H1 (cell line): Measurements from ENCODE around the gene ZCRB1. TPM values are rescaled to one million over a fixed set of nuclear protein-coding genes. Genes with fewer than 3 reads are reported as not detected.

Experiments used
- CTCF ChIA-PET: fragments of 300-600 bp; sonication (Branson Sonifier 250); formaldehyde crosslinking; loops from one replicate; lab custom pipeline; 2021; ENCODE audit not compliant: partially characterized antibody; lab: Charles Lee
- POLR2A ChIA-PET: fragments of 300-600 bp; sonication (Branson Sonifier 250); formaldehyde crosslinking; loops from one replicate; lab custom pipeline; 2021; ENCODE audit warnings: inconsistent platforms; ENCODE audit not compliant: partially characterized antibody; lab: Charles Lee
- DNase-seq, 2 experiments: peaks; one replicate each; pipeline versions ENCODE4 v3.0.0 to v3.0.0-alpha.2; 2010 to 2022; ENCODE audit warnings: low spot score in 2 of 2, low read depth in 1 of 2, mixed read lengths in 1 of 2
- FAIRE-seq: peaks from 2 replicates; lab custom pipeline; 2011; peaks lifted over from hg19 to GRCh38; lab: Jason Lieb, UNC
- H2AFZ ChIP-seq: 2 replicates; pipeline ENCODE4 v1.8.1; 2012; ENCODE audit warnings: low read length, inconsistent platforms
- H2AK5ac ChIP-seq: 2 replicates; pipeline ENCODE4 v1.6.1; 2013; ENCODE audit warnings: low read depth, low read length
- H2BK120ac ChIP-seq: replicated peaks from 2 replicates; pipeline ENCODE3; 2013; ENCODE audit warnings: low read depth, low read length, inconsistent platforms
- H2BK12ac ChIP-seq: 2 replicates; pipeline ENCODE4 v1.6.1; 2013; ENCODE audit warnings: low read depth, low read length
- H2BK15ac ChIP-seq: 2 replicates; pipeline ENCODE4 v1.6.1; 2013; ENCODE audit warnings: low read length
- H2BK20ac ChIP-seq: 2 replicates; pipeline ENCODE4 v1.6.1; 2013; ENCODE audit warnings: low read length
- H2BK5ac ChIP-seq: 2 replicates; pipeline ENCODE4 v1.6.1; 2013; ENCODE audit warnings: low read depth, low read length
- H3K14ac ChIP-seq: 2 replicates; pipeline ENCODE4 v1.6.1; 2013; ENCODE audit warnings: inconsistent platforms; ENCODE audit not compliant: insufficient read length
- H3K18ac ChIP-seq: 2 replicates; pipeline ENCODE4 v1.6.1; 2013; ENCODE audit warnings: low read length; ENCODE audit errors: extremely low read depth
- H3K23ac ChIP-seq: 2 replicates; pipeline ENCODE4 v1.6.1; 2013; ENCODE audit warnings: inconsistent platforms; ENCODE audit not compliant: insufficient read length
- H3K23me2 ChIP-seq: 2 replicates; pipeline ENCODE4 v1.6.1; 2013; ENCODE audit warnings: low read depth, low read length
- H3K27ac ChIP-seq: 2 replicates; pipeline ENCODE4 v1.6.1; 2011; ENCODE audit warnings: low read depth, low read length, inconsistent platforms
- H3K27me3 ChIP-seq, 4 experiments: replicated peaks in 1 of 4; 1 replicate in 1 of 4; 2 replicates in 3 of 4; pipeline versions ENCODE4 v1.6.1 to v1.8.1; 2011 to 2013; ENCODE audit warnings: low read length in 3 of 4, mild to moderate bottlenecking in 3 of 4, inconsistent platforms in 2 of 4, mixed read lengths in 2 of 4, moderate library complexity in 1 of 4; ENCODE audit not compliant: control insufficient read depth in 3 of 4, insufficient read depth in 3 of 4; ENCODE audit errors: extremely low read depth in 1 of 4
- H3K36me3 ChIP-seq, 4 experiments: 2 replicates each; pipeline versions ENCODE4 v1.6.1 to v1.8.1; 2011 to 2013; ENCODE audit warnings: mild to moderate bottlenecking in 4 of 4, low read length in 3 of 4, moderate library complexity in 2 of 4, control low read depth in 1 of 4, inconsistent platforms in 1 of 4; ENCODE audit not compliant: insufficient read depth in 4 of 4, control insufficient read depth in 2 of 4
- H3K4ac ChIP-seq: replicated peaks from 2 replicates; pipeline ENCODE3; 2013; ENCODE audit warnings: low read length, low read depth, mixed read lengths, inconsistent platforms; ENCODE audit not compliant: insufficient read length
- H3K4me1 ChIP-seq, 4 experiments: replicated peaks in 1 of 4; 1 replicate in 1 of 4; 2 replicates in 3 of 4; pipeline versions ENCODE4 v1.6.1 to v1.8.1; 2011 to 2013; ENCODE audit warnings: low read length in 3 of 4, inconsistent platforms in 2 of 4, mixed read lengths in 1 of 4; ENCODE audit not compliant: insufficient read depth in 4 of 4, control insufficient read depth in 3 of 4
- H3K4me2 ChIP-seq, 2 experiments: 2 replicates each; pipeline versions ENCODE4 v1.6.1 to v1.8.1; 2011 to 2013; ENCODE audit warnings: low read depth in 2 of 2, low read length in 2 of 2, control low read depth in 1 of 2, inconsistent platforms in 1 of 2, mild to moderate bottlenecking in 1 of 2; ENCODE audit not compliant: insufficient read depth in 1 of 2
- H3K4me3 ChIP-seq, 4 experiments: fragments of 200-600, 300-600 bp in 1 of 4; sonication (generic), shearing (Covaris generic), sonication (Bioruptor Twin) in 1 of 4; 2 replicates each; pipeline versions ENCODE4 v1.5.1 to v1.8.1; 2011 to 2016; ENCODE audit warnings: low read length in 4 of 4, low read depth in 3 of 4, control low read depth in 2 of 4, inconsistent platforms in 2 of 4, mild to moderate bottlenecking in 2 of 4, mixed read lengths in 1 of 4, moderate library complexity in 1 of 4; ENCODE audit not compliant: insufficient read depth in 2 of 4; ENCODE audit errors: extremely low read depth in 1 of 4
- H3K56ac ChIP-seq: replicated peaks from 2 replicates; pipeline ENCODE3; 2013; ENCODE audit warnings: low read depth, mild to moderate bottlenecking, mixed read lengths, low read length, inconsistent platforms; ENCODE audit not compliant: insufficient read length
- H3K79me1 ChIP-seq: 2 replicates; pipeline ENCODE4 v1.6.1; 2013; ENCODE audit warnings: low read depth, low read length, control low read depth
- H3K79me2 ChIP-seq, 2 experiments: 2 replicates each; pipeline versions ENCODE4 v1.6.1 to v1.8.1; 2012 to 2013; ENCODE audit warnings: low read length in 2 of 2, mild to moderate bottlenecking in 2 of 2, inconsistent platforms in 1 of 2; ENCODE audit not compliant: insufficient read depth in 2 of 2, control insufficient read depth in 1 of 2
- H3K9ac ChIP-seq, 4 experiments: replicated peaks in 1 of 4; 1 replicate in 1 of 4; 2 replicates in 3 of 4; pipeline versions ENCODE4 v1.6.1 to v1.8.1; 2011 to 2013; ENCODE audit warnings: low read depth in 3 of 4, low read length in 3 of 4, control low read depth in 2 of 4, mild to moderate bottlenecking in 2 of 4, moderate library complexity in 2 of 4, inconsistent platforms in 1 of 4; ENCODE audit errors: extremely low read depth in 1 of 4
- H3K9me3 ChIP-seq, 2 experiments: 2 replicates each; pipeline versions ENCODE4 v1.6.1 to v1.8.1; 2012 to 2013; ENCODE audit warnings: mild to moderate bottlenecking in 2 of 2, moderate library complexity in 2 of 2, control low read depth in 1 of 2, inconsistent platforms in 1 of 2, low read depth in 1 of 2, low read length in 1 of 2, mixed read lengths in 1 of 2; ENCODE audit not compliant: insufficient read depth in 2 of 2
- H4K20me1 ChIP-seq, 2 experiments: replicated peaks in 1 of 2; 2 replicates each; pipeline versions ENCODE3 to v1.8.1; 2011 to 2013; ENCODE audit warnings: inconsistent platforms in 2 of 2, low read length in 2 of 2, mild to moderate bottlenecking in 1 of 2; ENCODE audit not compliant: insufficient read depth in 2 of 2, control insufficient read depth in 1 of 2
- H4K5ac ChIP-seq: 2 replicates; pipeline ENCODE4 v1.6.1; 2013; ENCODE audit warnings: low read length, low read depth, mixed read lengths, inconsistent platforms; ENCODE audit not compliant: insufficient read length
- H4K8ac ChIP-seq: 2 replicates; pipeline ENCODE4 v1.8.0; 2013; ENCODE audit warnings: mild to moderate bottlenecking, moderate library complexity, low read length, inconsistent platforms; ENCODE audit not compliant: insufficient read depth; ENCODE audit errors: extremely low read depth
- H4K91ac ChIP-seq: replicated peaks from 2 replicates; pipeline ENCODE3; 2013; ENCODE audit warnings: low read length, mixed read lengths, inconsistent platforms; ENCODE audit not compliant: insufficient read length
- ASH2L ChIP-seq: fragments of 200-600, 300-600 bp; sonication (generic); IDR thresholded peaks from one replicate; pipeline ENCODE4 v1.7.1; 2017; ENCODE audit warnings: low read length
- EGR1 ChIP-seq: IDR thresholded peaks from 2 replicates; pipeline ENCODE4 v1.6.1; 2011; ENCODE audit warnings: low read depth, low read length, borderline replicate concordance
- EP300 ChIP-seq, 2 experiments: IDR thresholded peaks; 1 replicate in 1 of 2; 2 replicates in 1 of 2; pipeline ENCODE4 v1.6.1; 2011 to 2012; ENCODE audit warnings: low read depth in 2 of 2, low read length in 2 of 2, mild to moderate bottlenecking in 2 of 2, borderline replicate concordance in 1 of 2, inconsistent platforms in 1 of 2, moderate library complexity in 1 of 2
- JUN ChIP-seq: IDR thresholded peaks from 2 replicates; pipeline ENCODE4 v1.6.1; 2011; ENCODE audit warnings: low read depth, mild to moderate bottlenecking, improper control_type of control experiment, low read length
- JUND ChIP-seq: IDR thresholded peaks from 2 replicates; pipeline ENCODE4 v1.6.1; 2011; ENCODE audit warnings: mild to moderate bottlenecking, improper control_type of control experiment, low read length
- KDM1A ChIP-seq: fragments of 200-600, 300-600 bp; sonication (generic); IDR thresholded peaks from 2 replicates; pipeline ENCODE4 v1.7.1; 2016; ENCODE audit warnings: mild to moderate bottlenecking, low read length, borderline replicate concordance
- KDM4A ChIP-seq: IDR thresholded peaks from one replicate; pipeline ENCODE4 v1.7.1; 2012; ENCODE audit warnings: low read depth, mild to moderate bottlenecking, moderate library complexity, low read length, inconsistent platforms; ENCODE audit not compliant: severe bottlenecking
- KDM5A ChIP-seq: fragments of 200-600 bp; IDR thresholded peaks from 2 replicates; pipeline ENCODE4 v1.7.1; 2012; ENCODE audit warnings: mild to moderate bottlenecking, low read length, inconsistent platforms, mixed read lengths
- PHF8 ChIP-seq: fragments of 200-600 bp; sonication (generic); conservative IDR thresholded peaks from 2 replicates; pipeline ENCODE4 v1.7.1; 2012; ENCODE audit warnings: low read depth, mild to moderate bottlenecking, inconsistent platforms, low read length, moderate library complexity
- RFX5 ChIP-seq: IDR thresholded peaks from 2 replicates; pipeline ENCODE4 v1.6.1; 2011; ENCODE audit warnings: low read depth, low read length, improper control_type of control experiment, borderline replicate concordance
- RXRA ChIP-seq: IDR thresholded peaks from 2 replicates; pipeline ENCODE4 v1.6.1; 2011; ENCODE audit warnings: low read depth, mild to moderate bottlenecking, low read length, moderate library complexity; ENCODE audit not compliant: insufficient read depth
- SIN3A ChIP-seq, 2 experiments: IDR thresholded peaks in 1 of 2; conservative IDR thresholded peaks in 1 of 2; 2 replicates each; pipeline ENCODE4 v1.6.1; 2011 to 2012; ENCODE audit warnings: low read length in 2 of 2, improper control_type of control experiment in 1 of 2, low read depth in 1 of 2, mild to moderate bottlenecking in 1 of 2
- SIX5 ChIP-seq: IDR thresholded peaks from 2 replicates; pipeline ENCODE4 v1.6.1; 2011; ENCODE audit warnings: mild to moderate bottlenecking, low read depth, low read length
- WGBS, 2 experiments: shearing (Covaris generic) in 1 of 2; methylation state at CpG; one replicate each; pipeline versions ENCODE4 v1.1.6 to v1.1.7; 2013 to 2015; ENCODE audit warnings: low lambda C conversion rate in 2 of 2, mixed read lengths in 2 of 2, inconsistent platforms in 1 of 2, low coverage in 1 of 2, missing lambda C conversion rate in 1 of 2; ENCODE audit not compliant: insufficient replicate concordance in 2 of 2, insufficient coverage in 1 of 2, insufficient read length in 1 of 2; ENCODE audit errors: extremely low coverage in 1 of 2, missing lambda C conversion rate in 1 of 2; 5-methylcytosine and 5-hydroxymethylcytosine counted together
- polyA plus RNA-seq, 7 experiments: library from polyadenylated mRNA; depleted of rRNA in 3 of 7; stranded (reverse) in 5 of 7; unstranded in 2 of 7; fragments of >200 nt in 5 of 7; fragments of 200-250 nt in 2 of 7; gene quantifications; 1 replicate in 5 of 7; 2 replicates in 1 of 7; 4 replicates in 1 of 7; pipeline versions ENCODE4 v1.2.1 to v1.2.3, GENCODE V29; 2011 to 2013; ENCODE audit warnings: missing spikeins in 2 of 7, mixed read lengths in 2 of 7
- total RNA-seq: library from RNA; stranded (reverse); fragmentation: NEBNext Ultra II Directional; extraction: Animal tissue kit (Norgen Biotek cat#: 25700); gene quantifications from 2 replicates; pipeline ENCODE4 v1.2.1, GENCODE V29; 2021
- TF ChIP-seq, protein P1 (sequence below): IDR thresholded peaks from 2 replicates; pipeline ENCODE4 v1.6.1; 2011; ENCODE audit warnings: low read depth, mild to moderate bottlenecking, low read length; ENCODE audit not compliant: insufficient read depth

Gene ZCRB1
- total and polyA plus RNA-seq, 2 of the 8 experiments (the other 6 are each of a cell fraction or from before 2014, with no cell fraction given) = 22.0 to 52.5 TPM

DNA sequence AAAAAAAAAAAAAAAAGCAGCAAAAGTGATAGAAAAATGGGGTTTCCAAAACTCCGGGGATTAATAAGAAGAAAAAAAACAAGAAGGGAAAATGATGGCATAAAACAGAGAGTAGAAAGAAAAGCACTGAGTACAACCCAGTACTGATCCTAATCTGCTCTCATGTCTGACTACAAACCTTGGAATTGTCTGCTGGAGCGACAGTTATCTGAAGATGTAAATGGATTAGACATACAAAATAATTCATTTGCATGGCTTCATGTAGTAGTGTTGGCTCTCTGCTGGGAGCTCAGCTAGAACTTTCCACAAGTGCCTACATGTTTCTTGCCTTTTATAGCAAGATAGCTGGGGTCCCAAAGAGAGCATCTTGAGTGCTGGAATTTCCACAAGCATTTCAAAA lies 34.2 kb downstream of the ZCRB1 start:
- no peak overlapping the region for H2AFZ ChIP-seq
- no peaks in the 10 kb centered on the region for H3K79me2 ChIP-seq
- no peak overlapping the region for H4K91ac ChIP-seq
- H3K79me1 ChIP-seq = no peaks in the 10 kb centered on the region
- H3K4me2 ChIP-seq = no peak overlapping the region
- TF ChIP-seq ASH2L = no peak
- no peak for TF ChIP-seq SIX5
- TF ChIP-seq KDM4A = no peak
- TF ChIP-seq RFX5 = no peak
- TF ChIP-seq KDM5A = no peak
- no peak for TF ChIP-seq PHF8
- TF ChIP-seq KDM1A = no peak
- TF ChIP-seq EP300 (IDR thresholded peaks at IDR 0.05; ENCODE audit: borderline replicate concordance in 1 of 2, low read depth in 2 of 2, low read length in 2 of 2) = no peak
- TF ChIP-seq EGR1 = no peak
- no peak for TF ChIP-seq JUN
- no peak for TF ChIP-seq RXRA
- no peak for TF ChIP-seq JUND
- TF ChIP-seq, protein P1, sequence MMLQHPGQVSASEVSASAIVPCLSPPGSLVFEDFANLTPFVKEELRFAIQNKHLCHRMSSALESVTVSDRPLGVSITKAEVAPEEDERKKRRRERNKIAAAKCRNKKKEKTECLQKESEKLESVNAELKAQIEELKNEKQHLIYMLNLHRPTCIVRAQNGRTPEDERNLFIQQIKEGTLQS = no peak
- TF ChIP-seq SIN3A (conservative IDR thresholded peaks at IDR 0.05 in 1 of 2, IDR thresholded peaks at IDR 0.05 in 1 of 2; ENCODE audit: low read depth in 1 of 2, low read length in 2 of 2) = no peak
- FAIRE-seq (no peak), DNase-seq (no peak)
- WGBS, 2 experiments = 98% methylated on average over 2 of the region's 2 CpGs; no CpG with 5 or more reads in 1 of the 2 experiments
- no peaks in the 10 kb centered on the region for H3K4me1 ChIP-seq
- H3K27me3 ChIP-seq = no peaks in the 10 kb centered on the region
- no peak overlapping the region for H2BK12ac ChIP-seq
- no peak overlapping the region for H3K4ac ChIP-seq
- H3K56ac ChIP-seq = no peak overlapping the region
- no peak overlapping the region for H3K18ac ChIP-seq
- H3K27ac ChIP-seq = no peak overlapping the region
- H3K23ac ChIP-seq = no peak overlapping the region
- H2AK5ac ChIP-seq = no peak overlapping the region
- no peak overlapping the region for H2BK5ac ChIP-seq
- no peak overlapping the region for H4K5ac ChIP-seq
- no peaks in the 10 kb centered on the region for H4K20me1 ChIP-seq
- no peak overlapping the region for H2BK15ac ChIP-seq
- no peak overlapping the region for H3K4me3 ChIP-seq
- no peak overlapping the region for H4K8ac ChIP-seq
- no peak overlapping the region for H2BK120ac ChIP-seq
- H3K14ac ChIP-seq = no peak overlapping the region
- CTCF ChIA-PET = no interaction called here
- POLR2A ChIA-PET = no interaction called here
- no peak overlapping the region for H2BK20ac ChIP-seq
- no peak overlapping the region for H3K9ac ChIP-seq
- H3K9me3 ChIP-seq = peaks cover 2 to 5% of the 10 kb centered on the region in 2 experiments; a peak in 3 of 4 replicates
- H3K36me3 ChIP-seq = no peaks in the 10 kb centered on the region
- H3K23me2 ChIP-seq = no peaks in the 10 kb centered on the region
